AG04449 (cell line): ENCODE results near the gene ALLC.
"Not testable (repeated sequence)": the region's sequence is repeated elsewhere in the genome, so short reads cannot be mapped to it uniquely, and the experiment has no call there.

Experiments
- CTCF ChIA-PET: fragments of 350-600 bp; formaldehyde crosslinking; extraction: SDS; loops from one replicate; lab custom pipeline; 2021; ENCODE audit warnings: antibody characterized with exemption; lab: Yijun Ruan, JAX
- POLR2A ChIA-PET: fragments of 400-600, 350-600 bp; formaldehyde crosslinking; extraction: SDS; loops from one replicate; lab custom pipeline; 2020; ENCODE audit warnings: antibody characterized with exemption, inconsistent platforms; lab: Yijun Ruan, JAX
- DNase-seq: peaks from one replicate; pipeline ENCODE4 v3.0.0-alpha.2; 2010; ENCODE audit warnings: low read depth, low spot score
- H3K4me3 ChIP-seq: 2 replicates; pipeline ENCODE4 v1.5.1; 2011; ENCODE audit warnings: low read depth, mild to moderate bottlenecking, control low read depth, low read length
- CTCF ChIP-seq: IDR thresholded peaks from one replicate; pipeline ENCODE4 v1.5.1; 2011; ENCODE audit warnings: mild to moderate bottlenecking, moderate library complexity, low read length, control low read depth, inconsistent platforms; ENCODE audit not compliant: insufficient read depth; ENCODE audit errors: missing control alignments

ALLC gene

GRCh38 chr2:3657881-3658280, at the start of gene ALLC:
TSS of gene ALLC (plus strand) at chr2:3658200. CDS start at chr2:3671158, 12,958 bp downstream.
- H3K4me3 ChIP-seq: no peak within 1 kb of the TSS
- TF ChIP-seq CTCF: no peak
- no peak for DNase-seq
- ChIA-PET POLR2A (no interaction called here), CTCF (interaction anchor here (0.6 to 3.4 kb wide), 3 partner anchors 234 to 1771 kb away, joined by 3 to 22 read pairs (median 5); no protein-coding TSS in a partner anchor)

- ChIA-PET CTCF (no interaction called here), POLR2A (no interaction called here)
- TF ChIP-seq CTCF: no peak
- H3K4me3 ChIP-seq: no peak overlapping the region
- no peak for DNase-seq
Measured at GRCh38 chr2:3608373-3609278, 49.4 kb upstream of the ALLC start.

GRCh38 chr2:3609279-3609673, 48.7 kb upstream of the ALLC start:
- H3K4me3 ChIP-seq, POLR2A ChIA-PET, DNase-seq: not testable (repeated sequence)
- CTCF ChIA-PET: interaction anchor here (1.5 kb wide), 1 partner anchor 43 kb away, joined by 3 read pairs; no protein-coding TSS in a partner anchor

GRCh38 chr2:3610415-3610814, 47.6 kb upstream of the ALLC start:
- no peak overlapping the region for H3K4me3 ChIP-seq
- ChIA-PET POLR2A (no interaction called here), CTCF (interaction anchor here (1.5 kb wide), 1 partner anchor 42 kb away, joined by 3 read pairs; no protein-coding TSS in a partner anchor)
- DNase-seq: no peak
- no peak for TF ChIP-seq CTCF

- POLR2A ChIA-PET: no interaction called here
- CTCF ChIA-PET: interaction anchor here (1.5 kb wide), 1 partner anchor 42 kb away, joined by 3 read pairs; no protein-coding TSS in a partner anchor
- no peak for DNase-seq
- TF ChIP-seq CTCF: no peak
- no peak overlapping the region for H3K4me3 ChIP-seq
Measured at GRCh38 chr2:3610881-3611505, 47.0 kb upstream of the ALLC start.

GRCh38 chr2:3611589-3611988, 46.4 kb upstream of the ALLC start:
- no peak for DNase-seq
- TF ChIP-seq CTCF: no peak
- ChIA-PET POLR2A (no interaction called here), CTCF (no interaction called here)
- no peak overlapping the region for H3K4me3 ChIP-seq
